ENCODE measurements around the gene C4orf50.

C4orf50 gene

GRCh38 chr4:5969336-5969735, 48.9 kb downstream of the C4orf50 start:
- Histone ChIP-seq H3K27me3 (ENCODE audit: insufficient read depth, poor library complexity, severe bottlenecking) (peaks cover 3% of the 10 kb centered on the region), H3K4me3 (ENCODE audit: severe bottlenecking) (no peak overlapping the region), H3K9me3 (ENCODE audit: severe bottlenecking) (no peaks in the 10 kb centered on the region), H3K4me1 (ENCODE audit: insufficient read depth, poor library complexity, severe bottlenecking) (no peaks in the 10 kb centered on the region), H3K36me3 (ENCODE audit: low read depth) (no peaks in the 10 kb centered on the region), H3K27ac (ENCODE audit: poor library complexity, severe bottlenecking) (no peak overlapping the region)
- DNase-seq (ENCODE audit: low spot score) (no peak), ATAC-seq (ENCODE audit: low read depth) (no peak)
- TF ChIP-seq CTCF (IDR thresholded peaks at IDR 0.05; ENCODE audit: poor library complexity, severe bottlenecking), result no peak

GRCh38 chr4:5968246-5968645, 50.0 kb downstream of the C4orf50 start:
- DNase-seq (ENCODE audit: low spot score), result no peak
- H3K9me3 ChIP-seq (ENCODE audit: severe bottlenecking), result no peaks in the 10 kb centered on the region

GRCh38 chr4:5967783-5968182, 50.4 kb downstream of the C4orf50 start:
- Histone ChIP-seq H3K27me3 (ENCODE audit: insufficient read depth, poor library complexity, severe bottlenecking) (peaks cover 10% of the 10 kb centered on the region), H3K4me1 (ENCODE audit: insufficient read depth, poor library complexity, severe bottlenecking) (no peaks in the 10 kb centered on the region), H3K36me3 (ENCODE audit: low read depth) (no peaks in the 10 kb centered on the region), H3K4me3 (ENCODE audit: severe bottlenecking) (no peak overlapping the region), H3K27ac (ENCODE audit: poor library complexity, severe bottlenecking) (no peak overlapping the region), H3K9me3 (ENCODE audit: severe bottlenecking) (no peaks in the 10 kb centered on the region)
- no peak for TF ChIP-seq CTCF (IDR thresholded peaks at IDR 0.05; ENCODE audit: poor library complexity, severe bottlenecking)
- no peak for ATAC-seq (ENCODE audit: low read depth)
- no peak for DNase-seq (ENCODE audit: low spot score)

More at GRCh38 chr4:5968246-5968645, 50.0 kb downstream of the C4orf50 start:
- H3K27me3 ChIP-seq (ENCODE audit: insufficient read depth, poor library complexity, severe bottlenecking), result peaks cover 10% of the 10 kb centered on the region
- H3K4me1 ChIP-seq (ENCODE audit: insufficient read depth, poor library complexity, severe bottlenecking), result no peaks in the 10 kb centered on the region
- H3K36me3 ChIP-seq (ENCODE audit: low read depth), result no peaks in the 10 kb centered on the region
- no peak for TF ChIP-seq CTCF (IDR thresholded peaks at IDR 0.05; ENCODE audit: poor library complexity, severe bottlenecking)
- no peak overlapping the region for H3K4me3 ChIP-seq (ENCODE audit: severe bottlenecking)
- H3K27ac ChIP-seq (ENCODE audit: poor library complexity, severe bottlenecking), result no peak overlapping the region
- ATAC-seq (ENCODE audit: low read depth), result no peak

- TF ChIP-seq CTCF (IDR thresholded peaks at IDR 0.05; ENCODE audit: poor library complexity, severe bottlenecking), result no peak
- H3K36me3 ChIP-seq (ENCODE audit: low read depth), result no peaks in the 10 kb centered on the region
- no peak for ATAC-seq (ENCODE audit: low read depth)
- no peak overlapping the region for H3K4me3 ChIP-seq (ENCODE audit: severe bottlenecking)
- DNase-seq (ENCODE audit: low spot score), result no peak
- H3K4me1 ChIP-seq (ENCODE audit: insufficient read depth, poor library complexity, severe bottlenecking), result no peaks in the 10 kb centered on the region
- H3K27ac ChIP-seq (ENCODE audit: poor library complexity, severe bottlenecking), result no peak overlapping the region
- H3K27me3 ChIP-seq (ENCODE audit: insufficient read depth, poor library complexity, severe bottlenecking), result peaks cover 31% of the 10 kb centered on the region
- no peaks in the 10 kb centered on the region for H3K9me3 ChIP-seq (ENCODE audit: severe bottlenecking)
Measured at GRCh38 chr4:5965225-5965624, 53.0 kb downstream of the C4orf50 start.

GRCh38 chr4:5964030-5964429, 54.2 kb downstream of the C4orf50 start:
- ATAC-seq (ENCODE audit: low read depth), result no peak
- no peaks in the 10 kb centered on the region for H3K9me3 ChIP-seq (ENCODE audit: severe bottlenecking)
- no peaks in the 10 kb centered on the region for H3K4me1 ChIP-seq (ENCODE audit: insufficient read depth, poor library complexity, severe bottlenecking)
- no peak for DNase-seq (ENCODE audit: low spot score)
- no peak overlapping the region for H3K27ac ChIP-seq (ENCODE audit: poor library complexity, severe bottlenecking)
- no peaks in the 10 kb centered on the region for H3K36me3 ChIP-seq (ENCODE audit: low read depth)
- no peak for TF ChIP-seq CTCF (IDR thresholded peaks at IDR 0.05; ENCODE audit: poor library complexity, severe bottlenecking)
- H3K4me3 ChIP-seq (ENCODE audit: severe bottlenecking), result no peak overlapping the region
- peaks cover 43% of the 10 kb centered on the region for H3K27me3 ChIP-seq (ENCODE audit: insufficient read depth, poor library complexity, severe bottlenecking)
